H1 (cell line): ENCODE measurements around the gene PCDHB16.
"Not testable (repeated sequence)": the region's sequence is repeated elsewhere in the genome, so short reads cannot be mapped to it uniquely, and the experiment has no call there.

Experiments used
- ATF2 ChIP-seq: IDR thresholded peaks from 2 replicates; pipeline ENCODE4 v1.6.1; 2012; ENCODE audit warnings: low read length, inconsistent platforms
- BCL11A ChIP-seq, 2 experiments: IDR thresholded peaks; one replicate each; pipeline ENCODE4 v1.6.1; 2011; ENCODE audit warnings: low read depth in 2 of 2, low read length in 2 of 2, mild to moderate bottlenecking in 2 of 2
- CREB1 ChIP-seq: IDR thresholded peaks from 2 replicates; pipeline ENCODE4 v1.6.1; 2012; ENCODE audit warnings: inconsistent platforms
- CTCF ChIP-seq, 3 experiments: IDR thresholded peaks; 1 replicate in 2 of 3; 2 replicates in 1 of 3; pipeline versions ENCODE4 v1.5.1 to v1.6.1; 2011; ENCODE audit warnings: low read length in 3 of 3, mild to moderate bottlenecking in 3 of 3, inconsistent platforms in 2 of 3, low read depth in 1 of 3, moderate library complexity in 1 of 3; ENCODE audit not compliant: insufficient read depth in 1 of 3; ENCODE audit errors: control extremely low read depth in 1 of 3
- EZH2 ChIP-seq: fragments of 200-600 bp; sonication (generic); IDR thresholded peaks from 2 replicates; pipeline ENCODE4 v1.7.1; 2012; ENCODE audit warnings: low read depth, mild to moderate bottlenecking, moderate library complexity, low read length, inconsistent platforms; ENCODE audit not compliant: severe bottlenecking
- JUND ChIP-seq: IDR thresholded peaks from 2 replicates; pipeline ENCODE4 v1.6.1; 2011; ENCODE audit warnings: mild to moderate bottlenecking, improper control_type of control experiment, low read length
- MAFK ChIP-seq: IDR thresholded peaks from 2 replicates; pipeline ENCODE4 v1.6.1; 2012; ENCODE audit warnings: low read depth, mild to moderate bottlenecking, improper control_type of control experiment, low read length
- POLR2A ChIP-seq, 2 experiments: IDR thresholded peaks; 1 replicate in 1 of 2; 2 replicates in 1 of 2; pipeline ENCODE4 v1.6.1; 2011; ENCODE audit warnings: low read depth in 2 of 2, low read length in 2 of 2, mild to moderate bottlenecking in 2 of 2; ENCODE audit errors: control extremely low read depth in 1 of 2
- POLR2AphosphoS5 ChIP-seq: IDR thresholded peaks from 2 replicates; pipeline ENCODE4 v1.6.1; 2011; ENCODE audit warnings: low read depth, low read length
- RXRA ChIP-seq: IDR thresholded peaks from 2 replicates; pipeline ENCODE4 v1.6.1; 2011; ENCODE audit warnings: low read depth, mild to moderate bottlenecking, low read length, moderate library complexity; ENCODE audit not compliant: insufficient read depth
- TAF1 ChIP-seq: IDR thresholded peaks from 2 replicates; pipeline ENCODE4 v1.6.1; 2011; ENCODE audit warnings: mild to moderate bottlenecking, low read depth, low read length
- TEAD4 ChIP-seq: IDR thresholded peaks from 2 replicates; pipeline ENCODE4 v1.6.1; 2012; ENCODE audit warnings: low read depth, low read length, inconsistent platforms, mixed read lengths

GRCh38 chr5:141215504-141215903 lies 33.3 kb downstream of the PCDHB16 start:
- not testable (repeated sequence) for TF ChIP-seq POLR2A (IDR thresholded peaks at IDR 0.05; ENCODE audit: control extremely low read depth in 1 of 2, low read depth in 2 of 2, low read length in 2 of 2); JUND; TEAD4; MAFK; TAF1; CTCF (IDR thresholded peaks at IDR 0.05; ENCODE audit: control extremely low read depth in 1 of 3, insufficient read depth in 1 of 3, low read depth in 1 of 3, low read length in 3 of 3); POLR2AphosphoS5; CREB1; ATF2; BCL11A (IDR thresholded peaks at IDR 0.05; ENCODE audit: low read depth in 2 of 2, low read length in 2 of 2); EZH2; RXRA
